Activated T-helper 1 cell treated with Interleukin-2 at 50 U/mL for 16 hours (primary cell): ENCODE results near the gene DLEU7.

ENCODE experiments used
- DNase-seq: peaks from one replicate; pipeline ENCODE4 v3.0.0-alpha.2; 2020; ENCODE audit warnings: low read depth

Gene DLEU7

GRCh38 chr13:50793026-50793425 lies 50.5 kb downstream of the DLEU7 start:
- no peak for DNase-seq

- DNase-seq, result no peak
These were observed 54.8 kb downstream of the DLEU7 start for GRCh38 chr13:50788551-50789210.

DNA sequence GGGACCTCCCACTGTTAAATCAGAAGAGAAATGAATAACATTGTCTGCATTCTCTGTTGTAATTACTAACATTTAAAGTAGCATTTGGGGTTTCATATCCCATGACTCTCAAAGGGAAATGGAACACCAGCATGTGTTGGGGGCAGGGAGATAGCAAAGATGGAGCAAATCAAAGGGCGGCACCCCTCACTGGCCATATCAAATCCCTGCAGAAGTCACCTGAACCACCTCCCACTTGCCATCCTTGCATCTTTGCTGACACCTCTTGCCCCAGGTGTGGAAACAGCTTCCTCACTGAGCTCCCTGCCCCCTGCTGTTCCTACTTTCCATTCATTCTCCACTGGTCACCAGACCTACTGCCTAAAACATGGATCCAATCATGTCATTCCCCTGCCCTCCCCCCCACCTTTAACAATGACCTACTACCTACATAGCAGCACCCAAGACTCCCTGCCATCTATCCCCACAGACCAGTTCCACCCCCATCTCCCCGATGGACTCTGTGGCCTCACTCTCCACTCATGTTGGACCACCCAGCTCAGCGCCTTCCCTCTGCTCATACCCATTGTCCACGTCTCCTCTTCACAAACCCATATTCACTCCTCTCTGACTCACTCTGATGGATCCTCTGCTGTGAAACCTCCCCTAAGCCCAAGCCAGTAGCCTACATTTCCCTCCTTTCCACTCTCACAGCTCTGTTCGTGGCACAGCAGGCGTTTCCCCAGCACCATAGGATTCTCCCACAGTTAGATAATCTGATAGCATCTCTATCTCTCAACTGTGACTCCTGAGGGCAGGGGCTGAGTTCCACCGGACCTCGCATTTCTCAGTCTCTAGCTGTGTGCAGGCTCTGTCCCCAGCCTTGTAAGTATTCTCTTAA lies 55.9 kb downstream of the DLEU7 start:
- DNase-seq, result no peak

- no peak for DNase-seq
These were observed 59.7 kb downstream of the DLEU7 start for GRCh38 chr13:50783717-50784290.

GRCh38 chr13:50783066-50783465 lies 60.4 kb downstream of the DLEU7 start:
- DNase-seq, result no peak

- DNase-seq, result no peak
These were observed 63.1 kb downstream of the DLEU7 start for GRCh38 chr13:50780201-50781015.

GRCh38 chr13:50779443-50780200 lies 63.9 kb downstream of the DLEU7 start:
- no peak for DNase-seq
